ENCODE data around the gene PRKCZ. TPM values are rescaled to one million over a fixed set of nuclear protein-coding genes. Genes with fewer than 3 reads are reported as not detected.
"Not testable (repeated sequence)": the region's sequence is repeated elsewhere in the genome, so short reads cannot be mapped to it uniquely, and the experiment has no call there.

Gene PRKCZ
- total RNA-seq, 2 experiments from 2014 or later: 8.0 to 10.0 TPM

DNA sequence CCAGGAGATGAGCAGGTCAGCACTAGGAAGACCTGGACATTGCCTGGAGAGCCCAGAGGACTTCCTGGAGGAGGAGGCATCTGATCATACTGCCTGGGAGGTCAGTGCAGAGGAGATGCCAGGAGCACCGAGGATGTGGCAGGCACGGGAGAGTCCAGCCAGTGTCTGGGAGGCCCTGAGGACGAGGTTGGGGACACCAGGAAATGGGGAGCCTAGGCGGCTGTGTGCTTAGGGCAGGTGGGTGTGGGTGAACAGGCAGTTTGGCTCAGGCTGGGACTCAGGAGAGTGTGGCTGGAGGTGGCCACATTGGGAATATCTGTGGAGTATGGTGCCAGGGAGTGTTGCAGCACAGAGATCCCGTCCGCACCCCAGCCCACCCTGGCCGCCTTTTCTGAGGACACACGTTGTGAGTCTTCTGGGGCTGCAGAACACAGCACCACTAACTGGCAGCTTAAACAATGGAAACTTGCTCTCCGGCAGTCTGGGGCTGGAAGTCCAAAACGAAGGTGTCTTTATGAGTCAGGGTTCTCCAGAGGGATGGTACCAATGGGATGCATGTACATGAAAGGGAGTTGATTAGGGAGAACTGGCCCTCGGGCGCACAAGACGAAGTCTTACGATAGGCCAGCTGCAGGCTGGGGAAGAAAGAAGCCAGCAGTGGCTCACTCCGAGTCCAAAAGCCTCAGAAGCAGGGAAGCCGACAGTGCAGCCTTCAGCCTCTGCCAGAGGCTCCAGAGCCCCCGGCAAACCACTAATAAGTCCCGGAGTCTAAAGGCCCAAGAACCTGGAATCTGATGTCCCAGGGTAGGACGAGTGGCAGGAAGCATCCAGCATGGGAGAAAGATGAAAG, 86.4 kb downstream of the PRKCZ start:
- no TSS peak for BruUV-seq (replicated peaks)
- intact Hi-C loops (cut with micrococcal nuclease; ENCODE audit: unreplicated experiment): no loop called here

DNA sequence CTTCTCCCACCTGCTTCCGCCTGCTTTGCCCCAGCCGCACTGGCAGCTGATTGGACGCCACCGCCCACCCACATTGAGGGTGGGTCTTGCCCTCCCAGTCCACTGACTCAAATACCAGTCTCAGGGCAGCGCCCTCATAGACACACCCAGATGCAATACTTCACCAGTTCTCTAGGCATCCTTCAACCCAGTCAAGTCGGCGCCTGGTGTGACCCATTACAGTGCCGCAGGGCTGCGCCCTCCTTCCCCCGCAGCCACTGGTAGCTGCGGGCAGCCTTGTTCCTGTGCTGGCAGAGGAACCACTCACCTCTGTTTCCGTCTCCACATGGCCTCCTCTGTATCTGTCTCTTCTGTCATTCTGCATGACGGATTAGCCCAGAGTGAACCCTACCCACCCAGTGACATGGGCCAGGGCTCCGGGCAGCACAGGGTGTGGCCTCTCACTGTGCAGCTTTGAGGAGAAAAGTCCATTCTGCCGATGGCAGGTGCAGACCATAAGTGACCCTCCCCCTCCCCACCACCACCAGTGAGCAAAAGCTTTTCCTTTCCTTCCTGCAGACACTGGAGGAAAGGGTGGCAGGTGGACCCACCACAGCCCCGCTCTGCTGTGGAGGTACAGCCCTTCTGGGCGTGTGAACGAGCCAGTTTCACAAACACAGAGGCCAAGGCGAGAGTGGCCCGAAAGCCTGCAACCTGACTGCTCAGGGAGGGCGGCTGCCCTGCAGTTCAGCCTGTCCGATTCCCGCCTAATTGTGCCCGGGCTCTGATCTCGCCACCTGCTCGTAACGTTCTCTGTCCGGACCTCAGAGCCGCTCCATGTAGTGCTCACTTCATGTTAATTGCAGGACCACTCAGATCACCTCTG, 87.3 kb downstream of the PRKCZ start:
- H3K4me2 ChIP-seq (ENCODE audit: low read length): no peak overlapping the region
- peaks cover 6% of the 10 kb centered on the region for H3K4me1 ChIP-seq (ENCODE audit: insufficient read depth, low read length, poor library complexity, severe bottlenecking)
- H3K36me3 ChIP-seq (ENCODE audit: insufficient read depth, low read length): no peaks in the 10 kb centered on the region
- H4K20me1 ChIP-seq (ENCODE audit: insufficient read depth, low read length): no peaks in the 10 kb centered on the region
- no peak overlapping the region for H3K4me3 ChIP-seq (ENCODE audit: low read depth, low read length, poor library complexity, severe bottlenecking)
- TF ChIP-seq, protein P1, sequence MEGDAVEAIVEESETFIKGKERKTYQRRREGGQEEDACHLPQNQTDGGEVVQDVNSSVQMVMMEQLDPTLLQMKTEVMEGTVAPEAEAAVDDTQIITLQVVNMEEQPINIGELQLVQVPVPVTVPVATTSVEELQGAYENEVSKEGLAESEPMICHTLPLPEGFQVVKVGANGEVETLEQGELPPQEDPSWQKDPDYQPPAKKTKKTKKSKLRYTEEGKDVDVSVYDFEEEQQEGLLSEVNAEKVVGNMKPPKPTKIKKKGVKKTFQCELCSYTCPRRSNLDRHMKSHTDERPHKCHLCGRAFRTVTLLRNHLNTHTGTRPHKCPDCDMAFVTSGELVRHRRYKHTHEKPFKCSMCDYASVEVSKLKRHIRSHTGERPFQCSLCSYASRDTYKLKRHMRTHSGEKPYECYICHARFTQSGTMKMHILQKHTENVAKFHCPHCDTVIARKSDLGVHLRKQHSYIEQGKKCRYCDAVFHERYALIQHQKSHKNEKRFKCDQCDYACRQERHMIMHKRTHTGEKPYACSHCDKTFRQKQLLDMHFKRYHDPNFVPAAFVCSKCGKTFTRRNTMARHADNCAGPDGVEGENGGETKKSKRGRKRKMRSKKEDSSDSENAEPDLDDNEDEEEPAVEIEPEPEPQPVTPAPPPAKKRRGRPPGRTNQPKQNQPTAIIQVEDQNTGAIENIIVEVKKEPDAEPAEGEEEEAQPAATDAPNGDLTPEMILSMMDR (conservative IDR thresholded peaks at IDR 0.05; ENCODE audit: low read length): no peak
- no peak for TF ChIP-seq EZH2phosphoT487 (IDR thresholded peaks at IDR 0.05; ENCODE audit: borderline replicate concordance, low read depth, low read length)
- H3K9me3 ChIP-seq (ENCODE audit: low read length): no peaks in the 10 kb centered on the region
- no peak overlapping the region for H2AFZ ChIP-seq (ENCODE audit: low read length)
- no peaks in the 10 kb centered on the region for H3K79me2 ChIP-seq (ENCODE audit: insufficient read depth, low read depth, low read length)
- no TSS peak for BruUV-seq (replicated peaks)
- no peaks in the 10 kb centered on the region for H3K9me2 ChIP-seq (ENCODE audit: insufficient read depth, low read length)
- ChIA-PET POLR2A (no interaction called here), CTCF (ENCODE audit: unreplicated experiment) (no interaction called here)
- intact Hi-C loops (cut with micrococcal nuclease; ENCODE audit: unreplicated experiment): no loop called here
- DNase-seq (ENCODE audit: low spot score): no peak
- H3K27ac ChIP-seq (ENCODE audit: low read depth, low read length, poor library complexity, severe bottlenecking): no peak overlapping the region

More for the DNA sequence above, 86.4 kb downstream of the PRKCZ start:
- POLR2A ChIA-PET: no interaction called here
- CTCF ChIA-PET (ENCODE audit: unreplicated experiment): no interaction called here
- Histone ChIP-seq H3K4me3 (ENCODE audit: low read depth, low read length, poor library complexity, severe bottlenecking) (no peak overlapping the region), H3K9me3 (ENCODE audit: low read length) (no peaks in the 10 kb centered on the region), H3K4me2 (ENCODE audit: low read length) (no peak overlapping the region), H3K27ac (ENCODE audit: low read depth, low read length, poor library complexity, severe bottlenecking) (no peak overlapping the region), H4K20me1 (ENCODE audit: insufficient read depth, low read length) (no peaks in the 10 kb centered on the region), H2AFZ (ENCODE audit: low read length) (no peak overlapping the region), H3K4me1 (ENCODE audit: insufficient read depth, low read length, poor library complexity, severe bottlenecking) (peaks cover 7% of the 10 kb centered on the region), H3K36me3 (ENCODE audit: insufficient read depth, low read length) (no peaks in the 10 kb centered on the region), H3K9me2 (ENCODE audit: insufficient read depth, low read length) (no peaks in the 10 kb centered on the region), H3K79me2 (ENCODE audit: insufficient read depth, low read depth, low read length) (no peaks in the 10 kb centered on the region)
- no peak for TF ChIP-seq EZH2phosphoT487 (IDR thresholded peaks at IDR 0.05; ENCODE audit: borderline replicate concordance, low read depth, low read length)
- no peak for DNase-seq (ENCODE audit: low spot score)

DNA sequence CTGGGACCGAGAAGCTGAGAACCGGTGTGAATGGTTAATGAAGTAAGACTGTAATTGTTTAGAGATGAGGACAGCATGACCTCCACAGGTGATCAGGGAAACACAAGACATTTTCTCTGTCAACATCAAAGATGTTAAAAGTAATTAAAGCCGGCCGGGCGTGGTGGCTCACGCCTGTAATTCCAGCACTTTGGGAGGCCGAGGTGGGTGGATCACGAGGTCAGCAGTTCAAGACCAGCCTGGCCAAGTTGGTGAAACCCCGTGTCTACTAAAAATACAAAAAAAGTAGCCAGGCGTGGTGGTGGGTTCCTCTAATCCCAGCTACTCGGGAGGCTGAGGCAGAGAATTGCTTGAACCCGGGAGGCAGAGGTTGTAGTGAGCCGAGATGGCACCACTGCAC, 88.9 kb downstream of the PRKCZ start:
- BruUV-seq (replicated peaks); H3K4me3 ChIP-seq (ENCODE audit: low read depth, low read length, poor library complexity, severe bottlenecking); H3K4me1 ChIP-seq (ENCODE audit: insufficient read depth, low read length, poor library complexity, severe bottlenecking); H3K36me3 ChIP-seq (ENCODE audit: insufficient read depth, low read length); POLR2A ChIA-PET; H3K9me3 ChIP-seq (ENCODE audit: low read length); H2AFZ ChIP-seq (ENCODE audit: low read length); H3K79me2 ChIP-seq (ENCODE audit: insufficient read depth, low read depth, low read length); H4K20me1 ChIP-seq (ENCODE audit: insufficient read depth, low read length); DNase-seq (ENCODE audit: low spot score); H3K27ac ChIP-seq (ENCODE audit: low read depth, low read length, poor library complexity, severe bottlenecking); H3K9me2 ChIP-seq (ENCODE audit: insufficient read depth, low read length); H3K4me2 ChIP-seq (ENCODE audit: low read length); intact Hi-C loops (cut with micrococcal nuclease; ENCODE audit: unreplicated experiment): not testable (repeated sequence)
- CTCF ChIA-PET (ENCODE audit: unreplicated experiment): interaction anchor here (1.8 kb wide), 1 partner anchor 30 kb away, joined by 7 read pairs; no protein-coding TSS in a partner anchor
